ENCODE data around the gene TRIM54.
"Not testable (repeated sequence)": the region's sequence is repeated elsewhere in the genome, so short reads cannot be mapped to it uniquely, and the experiment has no call there.

GRCh38 chr2:27268296-27268695 lies 13.9 kb upstream of the TRIM54 start:
- not testable (repeated sequence) for TF ChIP-seq CTCF, POLR2A (IDR thresholded peaks at IDR 0.05)

Measured in lower leg skin (tissue), 3 donors.